T-helper 1 cell treated with Interleukin-12 subunit alpha and Interleukin-12 subunit beta and Interleukin-4 antibody, amounts not matched to agents 30 ng/mL and 1 ng/mL, for 36 hours (primary cell): Measurements from ENCODE around the gene RPL27A. TPM values are rescaled to one million over a fixed set of nuclear protein-coding genes. Genes with fewer than 3 reads are reported as not detected.
"Not testable (repeated sequence)": the region's sequence is repeated elsewhere in the genome, so short reads cannot be mapped to it uniquely, and the experiment has no call there.

Source experiments
- intact Hi-C: fragments of 100-400 bp; cut with micrococcal nuclease; formaldehyde crosslinking; loops from one replicate; pipeline ENCODE4 v1.15.1; 2024
- total RNA-seq: library from RNA; stranded (reverse); gene quantifications from 2 replicates; pipeline ENCODE4 v1.2.3, GENCODE V29; 2022

The RPL27A gene
- 629 and 638 TPM in 2 replicates for total RNA-seq

DNA sequence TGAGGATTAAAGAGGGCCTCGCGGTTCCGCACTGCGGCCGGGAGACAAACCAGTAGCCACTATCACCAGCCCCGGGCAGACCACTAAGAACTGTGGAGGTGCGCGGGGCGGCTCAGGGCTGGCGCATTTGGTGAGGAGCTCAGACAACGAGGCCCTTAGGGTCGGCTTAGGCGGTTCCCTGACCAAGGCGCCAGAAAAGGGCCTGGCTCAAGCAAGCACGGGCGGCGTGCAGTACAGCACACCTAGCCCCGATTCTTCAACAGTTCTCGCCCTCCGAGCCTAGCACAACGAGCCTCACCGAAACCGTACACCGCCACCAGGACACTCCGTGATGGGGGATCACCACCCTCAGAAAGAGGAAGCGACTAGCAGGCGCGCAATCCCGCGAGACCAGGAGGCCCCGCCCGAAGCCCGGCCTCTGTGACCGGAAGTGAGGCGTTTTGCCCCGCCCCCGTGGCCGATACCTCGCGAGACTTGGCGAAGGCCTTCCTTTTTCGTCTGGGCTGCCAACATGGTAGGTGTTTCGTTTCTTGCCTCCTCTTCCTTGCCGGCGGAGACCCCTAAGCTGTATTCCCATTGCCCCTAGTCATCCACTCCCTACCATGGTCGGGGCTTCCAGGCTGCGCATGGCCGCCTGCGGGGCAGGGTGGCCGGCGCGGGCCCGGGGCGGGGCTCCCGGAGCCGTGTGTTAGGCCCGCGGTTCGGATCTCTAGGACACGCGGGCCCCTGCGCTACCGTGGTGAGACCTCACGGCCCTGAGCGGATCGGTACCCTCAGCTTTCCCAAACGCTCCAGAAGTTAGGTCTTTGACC lies at the start of gene RPL27A, which contains the start of gene TRIM66:
TSS of gene RPL27A (plus strand) at position 490 of the 812 bp plus-strand sequence. CDS start at position 512, 22 bp downstream.
TSS of gene TRIM66 (minus strand) at position 363 of the 812 bp plus-strand sequence. CDS start 10,391 bp downstream, outside the sequence.
- intact Hi-C loops, result loop anchor here (1.0 to 10.0 kb wide), 15 partner anchors 8 to 1938 kb away; partner anchors contain the start of genes AKIP1, AMPD3, EIF3F and IPO7

DNA sequence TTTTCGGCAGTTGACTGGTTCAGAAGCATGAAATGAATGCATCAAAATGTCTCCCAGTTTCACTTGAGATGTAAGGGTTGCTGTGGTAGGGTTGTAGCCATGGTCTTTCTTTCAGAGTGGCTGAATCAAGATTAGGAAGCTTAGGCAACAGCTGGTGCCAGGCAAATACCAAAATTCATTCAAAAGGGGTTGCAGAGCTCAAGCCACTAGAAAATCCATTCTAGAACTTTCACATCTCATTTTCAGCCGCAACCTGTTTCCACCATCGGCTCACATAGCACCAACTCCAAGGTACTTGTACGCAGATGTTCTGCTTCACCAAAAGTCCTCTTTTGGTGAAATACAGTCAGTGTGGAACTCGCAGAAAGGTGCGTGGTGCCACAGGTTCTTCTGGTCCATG lies 48.1 kb upstream of the RPL27A start:
- intact Hi-C loops, result no loop called here

DNA sequence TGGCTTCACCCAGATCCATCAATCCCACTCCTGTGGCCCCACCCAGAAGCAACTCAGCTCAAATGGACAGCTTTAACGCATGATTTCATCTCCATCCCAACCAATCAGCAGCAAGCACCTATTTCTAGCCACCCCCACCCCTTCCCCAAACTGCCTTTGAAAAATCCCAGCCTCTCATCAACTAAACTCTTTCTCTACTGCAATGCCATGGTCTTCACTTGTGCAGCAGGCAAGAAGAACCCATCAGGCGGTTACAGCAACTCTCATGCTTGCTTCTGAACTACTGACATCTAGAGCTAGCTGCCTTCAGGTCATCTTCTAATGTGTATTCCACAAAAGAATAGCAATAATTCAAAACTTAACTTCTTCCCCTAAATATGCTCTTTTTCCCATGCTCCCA lies 46.5 kb upstream of the RPL27A start:
- intact Hi-C loops, result no loop called here

DNA sequence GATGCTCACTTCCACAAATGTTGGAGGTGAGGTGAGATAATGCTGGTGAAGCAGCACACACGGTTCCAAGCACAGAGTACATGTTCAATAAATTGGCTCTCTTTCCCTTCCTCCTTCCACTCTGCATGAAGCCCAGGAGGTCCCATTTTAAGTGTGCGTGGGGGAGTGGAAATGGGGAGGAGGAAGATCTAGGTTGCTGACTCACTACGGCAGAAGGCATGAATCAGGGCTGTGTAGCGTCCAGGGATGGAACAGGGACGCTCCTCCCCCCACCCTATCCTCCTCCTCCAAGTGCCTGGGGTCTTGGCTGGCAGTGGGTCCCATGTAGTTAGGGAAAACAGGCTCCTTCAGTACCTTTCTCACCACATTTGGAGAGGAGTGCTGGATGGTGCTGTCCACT lies 44.3 kb upstream of the RPL27A start:
- intact Hi-C loops, result no loop called here

DNA sequence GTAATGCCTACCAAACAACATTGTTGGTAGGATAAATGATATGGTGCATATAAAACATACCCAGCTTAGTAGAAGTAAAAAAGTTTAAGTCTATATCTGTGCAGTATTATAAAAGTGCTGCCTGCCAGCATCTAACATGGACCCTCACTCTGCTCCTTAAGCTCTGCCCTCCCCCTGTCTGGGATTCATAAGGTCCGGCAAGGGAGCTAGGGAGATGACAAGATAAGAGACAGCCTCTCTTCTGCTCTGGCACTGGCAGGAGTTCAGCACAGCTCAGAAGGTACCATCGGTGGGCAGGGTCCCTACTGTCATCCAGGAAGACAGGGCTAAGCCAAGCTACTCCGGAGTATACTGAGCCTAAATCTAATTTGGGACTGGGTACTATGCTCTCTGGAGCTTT lies 42.9 kb upstream of the RPL27A start:
- intact Hi-C loops, result no loop called here

DNA sequence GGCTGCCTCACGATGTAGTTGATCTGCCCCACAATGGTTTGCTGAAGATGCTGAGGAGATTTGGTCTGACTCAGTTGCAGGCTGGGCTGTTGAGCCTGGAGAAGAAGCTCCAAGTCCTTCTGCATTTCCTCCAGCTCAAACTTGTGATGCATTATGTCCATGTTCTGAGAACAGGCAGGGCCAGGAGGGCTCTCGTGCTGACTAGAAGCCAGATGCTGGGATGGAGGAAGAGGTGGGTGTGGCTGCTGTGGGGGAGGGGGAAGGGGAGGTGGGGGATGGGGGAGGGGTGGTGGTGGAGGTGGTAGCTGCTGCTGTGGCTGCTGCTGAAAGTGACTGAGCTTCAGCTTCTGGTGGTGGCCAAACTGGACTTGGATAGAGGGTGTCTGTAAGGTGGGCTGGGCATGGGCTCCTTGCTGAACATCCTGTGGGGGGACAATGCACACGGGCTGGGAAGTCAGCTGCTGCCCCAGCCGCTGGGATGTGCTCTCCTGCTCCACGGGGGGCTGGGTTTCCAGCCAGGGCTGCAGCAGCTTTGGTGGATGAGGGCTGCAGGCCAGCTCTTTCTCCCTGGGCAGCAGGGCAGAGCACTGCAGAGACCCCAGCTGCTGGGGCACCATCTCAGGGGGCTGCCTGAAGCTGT lies 42.2 kb upstream of the RPL27A start:
- intact Hi-C loops, result no loop called here

DNA sequence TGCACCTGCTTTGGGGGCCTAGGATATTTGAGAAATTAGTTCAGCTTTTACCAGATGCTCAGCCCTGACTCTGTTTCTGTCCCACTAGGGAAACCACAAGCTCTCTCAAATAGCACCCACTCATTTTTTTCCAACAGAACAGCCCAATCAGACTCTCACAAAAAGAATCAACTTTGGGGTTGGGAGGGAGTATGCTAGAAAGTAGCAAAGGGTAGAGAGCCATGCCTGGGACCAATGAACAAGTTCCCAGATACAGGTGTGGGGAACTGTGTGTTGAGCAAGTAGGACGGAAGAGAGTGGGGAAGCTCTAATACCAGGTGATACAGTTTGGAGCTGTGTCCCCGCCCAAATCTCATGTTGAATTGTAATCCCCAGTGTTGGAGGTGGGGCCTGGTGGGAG lies 41.3 kb upstream of the RPL27A start:
- intact Hi-C loops, result no loop called here

DNA sequence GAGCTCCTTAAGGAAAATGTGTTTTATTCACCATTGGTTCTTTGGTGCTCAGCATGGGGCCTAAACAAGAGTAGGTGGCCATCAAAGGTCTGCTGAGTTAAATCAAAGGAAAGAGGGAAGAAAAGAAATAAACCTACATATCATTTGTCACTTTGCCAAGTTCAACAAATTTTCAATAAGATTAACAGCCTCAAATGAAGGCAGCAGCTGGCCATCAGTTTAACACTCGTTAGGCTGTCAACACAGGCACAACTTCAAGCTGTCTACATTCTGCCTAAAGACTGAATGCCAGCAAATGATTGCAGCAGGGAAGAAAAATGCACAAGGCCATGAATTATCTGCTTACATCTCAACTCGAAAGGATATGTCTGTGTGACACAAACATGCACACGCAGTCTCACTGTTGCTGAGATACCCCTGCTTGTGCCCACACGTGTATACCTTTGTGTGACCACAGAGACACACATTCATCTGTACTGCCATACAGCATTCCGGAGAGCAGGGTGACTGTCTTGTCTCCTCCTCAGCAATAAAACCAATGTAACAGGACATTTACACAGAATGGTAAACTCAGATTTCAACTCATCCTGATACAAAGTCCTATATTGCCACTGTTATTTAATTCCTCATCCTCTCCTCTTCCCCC lies 40.3 kb upstream of the RPL27A start:
- intact Hi-C loops, result no loop called here

DNA sequence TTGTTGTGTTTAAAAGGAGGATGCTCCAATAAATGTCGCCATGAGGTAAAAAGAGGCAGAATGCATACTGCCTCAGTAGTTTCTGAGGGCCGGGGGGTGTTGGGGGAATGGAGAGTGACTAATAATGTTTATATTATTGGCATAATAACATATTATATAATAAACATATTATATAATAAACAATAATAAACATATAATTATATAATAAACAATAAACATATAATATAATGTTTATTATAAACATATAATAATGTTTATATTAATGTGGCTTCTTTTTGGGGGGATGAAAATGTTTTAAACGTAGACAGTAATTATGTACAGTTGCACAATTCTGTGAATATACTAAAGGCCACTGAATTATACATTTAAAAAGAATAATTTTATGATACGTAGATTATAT lies 35.7 kb upstream of the RPL27A start:
- intact Hi-C loops, result no loop called here

DNA sequence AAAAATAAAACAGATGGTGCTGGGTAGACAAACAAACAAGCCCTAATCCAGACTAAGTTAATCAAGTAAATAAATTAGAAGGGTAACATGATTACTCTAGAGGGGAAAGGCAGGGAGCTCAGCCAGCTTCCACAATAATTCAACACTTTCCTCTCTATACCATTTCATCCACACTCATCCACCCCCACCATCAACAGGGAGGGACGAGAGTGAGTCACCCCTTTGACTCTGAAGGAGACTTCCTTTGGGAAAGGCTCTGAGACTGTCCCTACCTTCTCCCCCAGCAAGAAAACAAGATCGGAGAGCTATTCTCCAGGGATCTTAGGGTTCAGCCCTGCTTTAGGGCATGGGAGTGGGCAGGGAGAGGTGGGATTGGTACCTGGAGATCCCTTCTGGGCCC lies 33.2 kb upstream of the RPL27A start:
- intact Hi-C loops, result no loop called here

DNA sequence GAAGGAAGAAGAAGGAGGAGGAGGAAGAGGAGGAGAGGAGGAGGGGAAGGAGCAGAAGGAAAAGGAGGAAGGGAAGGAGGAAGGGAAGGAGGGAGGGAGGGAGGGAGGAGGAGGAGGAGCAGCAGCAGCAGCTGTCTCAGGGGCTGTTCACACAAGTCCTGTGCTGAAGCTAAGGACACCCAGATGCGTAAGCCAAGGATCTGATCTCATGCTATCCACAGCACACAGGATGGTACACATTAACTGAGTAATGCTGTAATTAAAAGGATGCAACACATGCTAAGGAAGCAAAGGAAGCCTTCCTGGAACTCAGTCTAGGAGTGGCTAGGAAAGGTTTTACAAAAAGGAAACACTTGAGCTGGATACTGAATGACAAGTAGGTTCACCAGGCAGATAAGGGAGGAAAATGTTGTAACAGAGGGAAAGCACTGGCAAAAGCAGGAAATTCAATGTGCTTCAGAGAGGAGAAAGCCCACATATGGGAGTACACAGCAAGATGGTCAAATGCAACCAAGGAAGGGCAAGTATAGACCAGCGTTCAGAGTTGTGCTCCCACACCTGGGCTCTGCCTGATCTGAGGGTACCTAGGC lies 32.1 kb upstream of the RPL27A start:
- intact Hi-C loops, result no loop called here

DNA sequence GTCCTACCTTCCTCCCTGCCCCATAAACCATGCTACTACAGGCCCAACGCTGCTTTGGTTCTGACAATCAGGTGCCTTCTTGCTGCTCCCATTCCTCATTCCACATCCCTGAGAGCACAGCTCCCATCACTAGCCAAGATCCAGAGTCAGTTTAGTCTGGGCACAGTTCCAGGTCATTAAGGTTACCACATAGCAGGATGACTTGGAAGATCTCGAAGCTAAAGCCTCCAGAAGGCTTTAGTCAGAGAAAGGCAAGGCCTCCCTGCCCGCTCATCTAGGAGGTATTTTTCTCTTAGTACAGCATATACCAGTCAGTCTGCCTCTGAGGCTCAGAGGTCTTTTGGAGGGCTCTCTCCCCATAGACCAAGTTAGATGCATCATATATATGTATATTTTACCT lies 30.5 kb upstream of the RPL27A start:
- intact Hi-C loops, result no loop called here

DNA sequence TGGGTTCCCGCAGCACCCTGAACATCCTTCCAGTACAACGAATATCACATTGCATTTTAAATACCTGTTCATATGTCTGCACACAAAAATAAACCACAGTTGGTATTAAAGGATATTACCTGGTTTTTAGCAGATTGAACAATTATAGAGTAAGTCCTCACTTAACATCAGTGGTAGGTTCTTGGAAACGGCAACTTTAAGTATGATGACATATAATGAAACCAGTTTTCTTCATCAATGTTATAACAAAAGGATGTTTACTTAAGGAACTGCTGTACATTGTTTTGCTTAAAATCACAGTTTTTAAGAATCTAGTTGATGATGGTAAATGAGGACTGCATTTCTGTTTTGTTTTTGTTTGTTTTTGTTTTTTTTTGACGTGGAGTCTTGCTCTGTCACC lies 28.1 kb upstream of the RPL27A start:
- intact Hi-C loops, result no loop called here

DNA sequence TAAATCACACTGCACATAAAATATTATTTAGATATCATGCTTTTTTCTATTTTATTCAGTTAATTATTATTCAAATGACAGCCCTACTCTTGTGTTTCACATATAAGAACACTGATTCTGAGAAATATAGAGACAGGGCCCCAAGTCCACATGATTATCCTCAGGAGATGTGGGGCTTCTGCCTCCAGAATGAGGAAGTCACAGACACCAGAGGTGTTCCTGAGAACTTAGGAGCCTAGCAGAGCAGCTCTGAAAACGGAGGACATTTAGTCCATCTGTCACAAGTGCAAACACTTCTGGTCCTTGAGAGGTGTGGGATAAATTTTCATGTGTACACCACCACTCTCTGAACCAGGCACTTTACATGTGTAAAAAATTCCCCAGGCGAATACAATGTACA lies 26.3 kb upstream of the RPL27A start:
- intact Hi-C loops, result no loop called here

DNA sequence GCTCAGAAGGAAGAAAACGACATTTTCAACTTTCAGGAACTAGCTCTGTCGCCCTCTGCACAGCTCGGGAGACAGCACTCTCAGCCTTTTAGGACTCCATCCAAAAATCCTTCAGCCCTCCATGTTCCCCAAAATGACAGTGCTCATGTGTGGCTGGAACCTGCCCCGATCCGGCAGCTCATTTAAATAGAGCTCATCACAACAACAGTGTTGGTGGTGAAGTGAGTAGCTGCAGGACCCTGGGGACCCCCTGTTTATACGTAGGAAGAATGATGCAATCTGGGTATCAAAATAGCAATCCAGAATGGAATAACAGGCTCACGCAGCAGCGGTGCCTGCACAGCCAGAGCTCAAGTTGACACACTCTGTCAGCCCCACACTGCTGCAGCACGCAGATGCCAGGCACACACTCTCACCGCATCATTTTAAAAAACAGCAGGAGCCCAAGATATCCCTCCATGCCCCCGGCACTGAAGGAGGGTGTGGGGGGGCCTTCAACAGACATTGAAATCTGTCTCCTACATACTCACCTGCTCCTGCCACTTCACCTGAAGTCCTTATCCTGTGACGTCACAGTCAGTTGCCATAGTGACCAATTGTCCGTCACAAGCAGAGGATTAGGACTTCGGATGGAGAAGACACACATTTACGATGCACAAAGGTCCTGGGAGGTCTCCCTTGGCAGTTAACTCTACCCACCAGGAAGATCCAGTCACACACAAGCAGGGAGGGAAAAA lies 24.1 kb upstream of the RPL27A start:
- intact Hi-C loops, result no loop called here

DNA sequence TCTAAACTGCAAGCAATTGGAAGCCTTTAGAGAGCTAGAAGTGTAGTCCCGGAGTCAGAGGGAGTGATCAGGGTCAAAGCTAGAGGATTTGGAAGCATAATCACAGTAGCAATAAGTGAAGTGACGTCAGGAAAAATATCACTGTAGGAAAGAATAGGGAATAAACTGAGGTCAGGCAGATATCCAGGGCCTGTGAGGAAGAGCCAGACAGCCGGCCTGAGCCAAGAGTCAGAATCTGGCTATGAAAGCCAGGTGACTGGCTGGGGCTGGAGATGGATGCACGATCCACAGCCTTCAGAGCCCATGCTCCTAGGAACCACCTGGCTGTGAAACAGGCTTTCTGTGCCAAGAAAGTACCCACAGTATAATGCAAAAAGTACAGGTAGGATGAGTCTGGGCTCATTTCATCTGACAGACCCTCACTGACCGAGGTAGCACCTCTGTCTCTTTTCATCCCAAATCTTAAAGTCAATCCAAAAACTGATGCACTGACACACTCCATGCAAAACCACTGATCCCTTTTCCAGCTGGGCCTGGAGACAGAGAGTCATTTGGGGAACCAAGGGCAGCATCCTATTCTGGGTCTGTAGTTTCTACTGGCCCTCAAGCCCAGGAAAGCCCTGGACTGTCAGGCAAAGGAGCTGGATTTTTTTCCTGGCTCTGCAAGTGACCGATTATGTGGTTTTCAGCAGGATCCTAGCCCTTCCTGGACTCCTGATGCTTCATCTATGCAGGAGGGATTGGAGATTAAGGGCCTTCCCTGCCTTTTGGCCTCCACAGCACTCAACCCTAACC lies 21.4 kb upstream of the RPL27A start:
- intact Hi-C loops, result no loop called here

DNA sequence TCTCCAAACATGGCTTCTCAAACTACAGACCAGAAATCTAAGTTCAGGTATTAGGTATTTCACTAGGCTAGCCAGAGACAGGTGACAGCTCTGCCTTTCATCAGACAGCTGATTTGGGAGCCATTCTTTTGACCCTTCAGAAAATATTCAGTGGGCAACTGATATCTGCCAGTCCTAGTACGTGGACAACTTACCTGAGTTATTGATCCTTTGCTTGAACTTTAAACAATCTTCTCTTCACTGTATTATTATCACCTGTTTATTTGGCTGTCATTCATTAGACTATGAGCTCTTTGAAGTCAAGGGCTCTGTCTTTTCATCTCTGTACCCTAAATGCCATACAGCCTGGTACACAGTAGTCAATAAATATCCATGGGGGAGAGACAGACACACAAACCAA lies 17.4 kb upstream of the RPL27A start:
- intact Hi-C loops, result no loop called here

DNA sequence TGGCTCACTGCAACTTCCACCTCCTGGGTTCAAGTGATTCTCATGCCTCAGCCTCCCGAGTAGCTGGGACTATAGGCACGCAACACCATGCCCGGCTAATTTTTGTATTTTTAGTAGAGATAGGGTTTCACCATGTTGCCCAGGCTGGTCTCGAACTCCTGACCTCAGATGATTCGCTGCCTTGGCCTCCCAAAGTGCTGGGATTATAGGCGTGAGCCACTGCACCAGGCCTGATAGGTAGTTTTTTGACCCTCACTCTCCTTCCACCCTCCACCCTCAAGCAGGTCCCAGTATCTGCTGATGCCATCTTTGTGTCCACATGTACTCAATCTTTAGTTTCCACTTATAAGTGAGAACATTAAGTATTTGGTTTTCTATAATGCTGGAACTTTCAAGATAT lies 12.5 kb upstream of the RPL27A start:
- intact Hi-C loops, result not testable (repeated sequence)

DNA sequence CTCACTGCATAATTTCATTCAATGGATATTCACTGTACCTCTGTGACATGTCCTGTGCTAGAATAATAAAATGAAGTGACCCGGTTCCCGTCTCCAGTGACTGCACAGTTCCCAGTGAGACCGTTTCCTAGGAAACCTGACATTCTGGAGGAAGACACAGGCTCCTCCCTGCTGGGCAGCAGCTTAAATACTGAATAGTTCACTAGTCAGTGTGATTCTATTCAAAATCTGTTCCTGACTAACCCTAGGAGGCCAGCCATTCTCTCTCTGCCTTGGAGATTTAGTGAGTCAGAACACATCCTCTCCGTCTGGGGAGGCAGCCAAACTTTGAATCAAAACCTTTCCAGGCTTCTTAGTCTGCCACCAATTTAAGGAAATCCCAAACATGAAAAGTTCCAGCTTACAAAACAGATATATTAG lies 11.4 kb upstream of the RPL27A start:
- intact Hi-C loops, result no loop called here

DNA sequence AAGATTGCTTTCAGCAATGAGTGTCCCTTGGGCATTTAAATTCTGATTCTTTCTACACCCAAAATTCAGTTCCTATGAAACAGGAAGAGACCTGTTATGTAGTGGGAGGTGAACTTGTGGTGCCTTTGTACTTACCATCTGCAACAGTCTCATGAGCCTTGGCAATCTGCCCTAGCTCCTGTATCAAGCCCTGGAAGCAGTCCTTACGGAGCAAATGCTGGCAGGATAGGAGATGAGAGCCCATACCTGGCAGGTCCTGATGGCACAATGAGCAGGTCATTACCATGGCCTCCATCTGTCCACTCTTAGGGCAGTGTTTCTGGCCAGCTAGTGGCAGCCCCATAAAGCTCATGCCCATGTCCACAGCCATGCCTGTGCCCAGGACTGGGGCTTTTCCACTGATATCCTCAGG lies 10.9 kb upstream of the RPL27A start:
- intact Hi-C loops, result no loop called here
